GM23248 (cell line): Measurements from ENCODE around the gene ISYNA1.

ENCODE experiments used
- EZH2 ChIP-seq: fragments of 200-600 bp; sonication (generic); IDR thresholded peaks from 2 replicates; pipeline ENCODE4 v1.6.1; 2018; ENCODE audit warnings: antibody characterized with exemption, mild to moderate bottlenecking; ENCODE audit not compliant: insufficient read depth, poor library complexity, severe bottlenecking
- EZH2phosphoT487 ChIP-seq: fragments of 200-600 bp; sonication (generic); IDR thresholded peaks from 2 replicates; pipeline ENCODE4 v1.6.1; 2018; ENCODE audit warnings: antibody characterized with exemption, moderate library complexity, mild to moderate bottlenecking, low read depth; ENCODE audit not compliant: insufficient read depth

GRCh38 chr19:18425515-18426415, 12.2 kb downstream of the ISYNA1 start:
- TF ChIP-seq EZH2 (no peak), EZH2phosphoT487 (no peak)
